Ovary (tissue), 3 donors: ENCODE results near the gene CCDC50.

Experiments
- CTCF ChIP-seq, 3 donors: fragments of 450-650 bp in 2 of 3; fragments of 200-600 bp in 1 of 3; IDR thresholded peaks; one replicate each; pipeline versions ENCODE4 v1.5.1 to v1.8.0; 2016 to 2022; ENCODE audit warnings: antibody characterized with exemption in 3 of 3, mild to moderate bottlenecking in 1 of 3
- EP300 ChIP-seq: sonication (generic); formaldehyde crosslinking; IDR thresholded peaks from one replicate; pipeline ENCODE4 v1.6.1; 2017; ENCODE audit warnings: antibody characterized with exemption
- donor health status: DM: no; HTN: no; CAD: no.

GRCh38 chr3:191347228-191347627 lies 18.0 kb downstream of the CCDC50 start:
- TF ChIP-seq EP300 (no peak), CTCF (IDR thresholded peaks at IDR 0.05) (no peak)
